ENCODE data around the gene LTBP3. TPM values are rescaled to one million over a fixed set of nuclear protein-coding genes. Genes with fewer than 3 reads are reported as not detected.

The LTBP3 gene
- total and polyA plus RNA-seq, 2 of the 13 experiments (the other 11 are each of a cell fraction or from before 2014, with no cell fraction given) = 12.2 to 68.1 TPM

DNA sequence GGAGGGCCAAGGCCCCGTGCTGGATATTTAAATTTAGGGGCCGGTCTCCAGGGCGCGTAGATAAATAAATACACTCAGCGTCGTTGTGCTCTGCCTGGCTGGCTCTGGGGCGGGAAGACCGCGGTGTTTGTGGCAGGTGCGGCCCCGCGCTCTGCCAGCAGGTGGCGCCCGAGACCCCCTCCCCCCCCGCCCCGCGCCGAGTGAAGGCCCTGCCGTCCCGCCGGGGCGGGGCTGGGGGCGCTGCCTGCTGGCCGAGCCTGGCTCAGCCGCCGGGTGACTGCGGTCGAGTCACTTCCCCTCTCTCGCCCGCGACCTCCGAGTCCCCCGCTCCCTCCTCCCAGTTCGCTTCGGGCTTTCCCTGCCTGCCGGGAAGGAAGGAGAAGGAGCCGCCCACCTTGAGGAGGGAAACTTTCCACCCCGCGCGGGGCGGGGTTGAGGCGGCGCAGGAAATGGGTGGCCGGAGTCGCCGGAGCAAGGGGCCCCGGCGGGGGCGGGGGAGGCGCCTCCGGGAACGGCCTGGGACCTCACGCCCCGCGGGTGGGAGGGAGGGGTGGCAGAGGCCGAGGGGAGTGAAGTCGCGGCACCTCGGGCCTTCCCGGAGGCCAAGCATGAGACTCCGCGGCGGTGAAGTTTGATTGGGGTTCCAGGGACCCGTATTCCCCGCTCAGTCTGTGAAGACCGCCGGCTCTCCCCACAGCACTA is 16.1 kb upstream of the LTBP3 start (continued):
- TF ChIP-seq, protein P1, sequence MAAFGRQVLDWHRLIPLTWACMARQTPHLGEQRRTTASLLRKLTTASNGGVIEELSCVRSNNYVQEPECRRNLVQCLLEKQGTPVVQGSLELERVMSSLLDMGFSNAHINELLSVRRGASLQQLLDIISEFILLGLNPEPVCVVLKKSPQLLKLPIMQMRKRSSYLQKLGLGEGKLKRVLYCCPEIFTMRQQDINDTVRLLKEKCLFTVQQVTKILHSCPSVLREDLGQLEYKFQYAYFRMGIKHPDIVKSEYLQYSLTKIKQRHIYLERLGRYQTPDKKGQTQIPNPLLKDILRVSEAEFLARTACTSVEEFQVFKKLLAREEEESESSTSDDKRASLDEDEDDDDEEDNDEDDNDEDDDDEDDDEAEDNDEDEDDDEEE (CRISPR knock-in tag; IDR thresholded peaks at IDR 0.05) = no peak
- TF ChIP-seq, protein P2, sequence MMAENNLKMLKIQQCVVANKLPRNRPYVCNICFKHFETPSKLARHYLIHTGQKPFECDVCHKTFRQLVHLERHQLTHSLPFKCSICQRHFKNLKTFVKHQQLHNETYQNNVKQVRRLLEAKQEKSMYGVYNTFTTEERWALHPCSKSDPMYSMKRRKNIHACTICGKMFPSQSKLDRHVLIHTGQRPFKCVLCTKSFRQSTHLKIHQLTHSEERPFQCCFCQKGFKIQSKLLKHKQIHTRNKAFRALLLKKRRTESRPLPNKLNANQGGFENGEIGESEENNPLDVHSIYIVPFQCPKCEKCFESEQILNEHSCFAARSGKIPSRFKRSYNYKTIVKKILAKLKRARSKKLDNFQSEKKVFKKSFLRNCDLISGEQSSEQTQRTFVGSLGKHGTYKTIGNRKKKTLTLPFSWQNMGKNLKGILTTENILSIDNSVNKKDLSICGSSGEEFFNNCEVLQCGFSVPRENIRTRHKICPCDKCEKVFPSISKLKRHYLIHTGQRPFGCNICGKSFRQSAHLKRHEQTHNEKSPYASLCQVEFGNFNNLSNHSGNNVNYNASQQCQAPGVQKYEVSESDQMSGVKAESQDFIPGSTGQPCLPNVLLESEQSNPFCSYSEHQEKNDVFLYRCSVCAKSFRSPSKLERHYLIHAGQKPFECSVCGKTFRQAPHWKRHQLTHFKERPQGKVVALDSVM (CRISPR knock-in tag; IDR thresholded peaks at IDR 0.05) = peak; percentile 63
- TF ChIP-seq SOX6 (IDR thresholded peaks at IDR 0.05) = no peak
- peak; percentile 31; the same call in 1 of the 2 replicates for TF ChIP-seq SOX6 (CRISPR knock-in tag; IDR thresholded peaks at IDR 0.05)
- TF ChIP-seq, protein P3, sequence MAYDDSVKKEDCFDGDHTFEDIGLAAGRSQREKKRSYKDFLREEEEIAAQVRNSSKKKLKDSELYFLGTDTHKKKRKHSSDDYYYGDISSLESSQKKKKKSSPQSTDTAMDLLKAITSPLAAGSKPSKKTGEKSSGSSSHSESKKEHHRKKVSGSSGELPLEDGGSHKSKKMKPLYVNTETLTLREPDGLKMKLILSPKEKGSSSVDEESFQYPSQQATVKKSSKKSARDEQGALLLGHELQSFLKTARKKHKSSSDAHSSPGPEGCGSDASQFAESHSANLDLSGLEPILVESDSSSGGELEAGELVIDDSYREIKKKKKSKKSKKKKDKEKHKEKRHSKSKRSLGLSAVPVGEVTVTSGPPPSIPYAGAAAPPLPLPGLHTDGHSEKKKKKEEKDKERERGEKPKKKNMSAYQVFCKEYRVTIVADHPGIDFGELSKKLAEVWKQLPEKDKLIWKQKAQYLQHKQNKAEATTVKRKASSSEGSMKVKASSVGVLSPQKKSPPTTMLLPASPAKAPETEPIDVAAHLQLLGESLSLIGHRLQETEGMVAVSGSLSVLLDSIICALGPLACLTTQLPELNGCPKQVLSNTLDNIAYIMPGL (CRISPR knock-in tag; IDR thresholded peaks at IDR 0.05; ENCODE audit: borderline replicate concordance in 1 of 2, low read depth in 1 of 2) = peak; percentile 54 to 80; a peak in 3 of 4 replicates
- TF ChIP-seq, protein P4, sequence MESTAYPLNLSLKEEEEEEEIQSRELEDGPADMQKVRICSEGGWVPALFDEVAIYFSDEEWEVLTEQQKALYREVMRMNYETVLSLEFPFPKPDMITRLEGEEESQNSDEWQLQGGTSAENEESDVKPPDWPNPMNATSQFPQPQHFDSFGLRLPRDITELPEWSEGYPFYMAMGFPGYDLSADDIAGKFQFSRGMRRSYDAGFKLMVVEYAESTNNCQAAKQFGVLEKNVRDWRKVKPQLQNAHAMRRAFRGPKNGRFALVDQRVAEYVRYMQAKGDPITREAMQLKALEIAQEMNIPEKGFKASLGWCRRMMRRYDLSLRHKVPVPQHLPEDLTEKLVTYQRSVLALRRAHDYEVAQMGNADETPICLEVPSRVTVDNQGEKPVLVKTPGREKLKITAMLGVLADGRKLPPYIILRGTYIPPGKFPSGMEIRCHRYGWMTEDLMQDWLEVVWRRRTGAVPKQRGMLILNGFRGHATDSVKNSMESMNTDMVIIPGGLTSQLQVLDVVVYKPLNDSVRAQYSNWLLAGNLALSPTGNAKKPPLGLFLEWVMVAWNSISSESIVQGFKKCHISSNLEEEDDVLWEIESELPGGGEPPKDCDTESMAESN (CRISPR knock-in tag; conservative IDR thresholded peaks at IDR 0.05) = peak; percentile 41; the same call in 1 of the 2 replicates
- 0 out of 2 replicates have a peak, but pooled peaks have one; percentile 32 for TF ChIP-seq AKAP8 (CRISPR knock-in tag; IDR thresholded peaks at IDR 0.05)
- TF ChIP-seq RBM39 (IDR thresholded peaks at IDR 0.05; ENCODE audit: low read depth, low read length, poor library complexity, severe bottlenecking) = peak; percentile 29
- no peak for TF ChIP-seq ELF3 (CRISPR knock-in tag; IDR thresholded peaks at IDR 0.05)
- no peak for TF ChIP-seq ESRRA (CRISPR knock-in tag; IDR thresholded peaks at IDR 0.05; ENCODE audit: low read depth)
- TF ChIP-seq KLF16 (CRISPR knock-in tag; IDR thresholded peaks at IDR 0.05) = 0 out of 4 replicates have a peak, but pooled peaks of 1 of the 2 experiments have one; percentile 33
- TF ChIP-seq ZFP36 (IDR thresholded peaks at IDR 0.05; ENCODE audit: borderline replicate concordance, low read depth, low read length, partially characterized antibody) = no peak
- peak; percentile 61; the same call in 1 of the 2 replicates for TF ChIP-seq KLF12 (CRISPR knock-in tag; IDR thresholded peaks at IDR 0.05; ENCODE audit: borderline replicate concordance)
- TF ChIP-seq NFYC (CRISPR knock-in tag; IDR thresholded peaks at IDR 0.05) = no peak
- TF ChIP-seq FLYWCH1 (CRISPR knock-in tag; IDR thresholded peaks at IDR 0.05) = no peak
- peak; percentile 67; the same call in 1 of the 2 replicates for TF ChIP-seq ZNF598 (CRISPR knock-in tag; IDR thresholded peaks at IDR 0.05; ENCODE audit: borderline replicate concordance)
- TF ChIP-seq, protein P5, sequence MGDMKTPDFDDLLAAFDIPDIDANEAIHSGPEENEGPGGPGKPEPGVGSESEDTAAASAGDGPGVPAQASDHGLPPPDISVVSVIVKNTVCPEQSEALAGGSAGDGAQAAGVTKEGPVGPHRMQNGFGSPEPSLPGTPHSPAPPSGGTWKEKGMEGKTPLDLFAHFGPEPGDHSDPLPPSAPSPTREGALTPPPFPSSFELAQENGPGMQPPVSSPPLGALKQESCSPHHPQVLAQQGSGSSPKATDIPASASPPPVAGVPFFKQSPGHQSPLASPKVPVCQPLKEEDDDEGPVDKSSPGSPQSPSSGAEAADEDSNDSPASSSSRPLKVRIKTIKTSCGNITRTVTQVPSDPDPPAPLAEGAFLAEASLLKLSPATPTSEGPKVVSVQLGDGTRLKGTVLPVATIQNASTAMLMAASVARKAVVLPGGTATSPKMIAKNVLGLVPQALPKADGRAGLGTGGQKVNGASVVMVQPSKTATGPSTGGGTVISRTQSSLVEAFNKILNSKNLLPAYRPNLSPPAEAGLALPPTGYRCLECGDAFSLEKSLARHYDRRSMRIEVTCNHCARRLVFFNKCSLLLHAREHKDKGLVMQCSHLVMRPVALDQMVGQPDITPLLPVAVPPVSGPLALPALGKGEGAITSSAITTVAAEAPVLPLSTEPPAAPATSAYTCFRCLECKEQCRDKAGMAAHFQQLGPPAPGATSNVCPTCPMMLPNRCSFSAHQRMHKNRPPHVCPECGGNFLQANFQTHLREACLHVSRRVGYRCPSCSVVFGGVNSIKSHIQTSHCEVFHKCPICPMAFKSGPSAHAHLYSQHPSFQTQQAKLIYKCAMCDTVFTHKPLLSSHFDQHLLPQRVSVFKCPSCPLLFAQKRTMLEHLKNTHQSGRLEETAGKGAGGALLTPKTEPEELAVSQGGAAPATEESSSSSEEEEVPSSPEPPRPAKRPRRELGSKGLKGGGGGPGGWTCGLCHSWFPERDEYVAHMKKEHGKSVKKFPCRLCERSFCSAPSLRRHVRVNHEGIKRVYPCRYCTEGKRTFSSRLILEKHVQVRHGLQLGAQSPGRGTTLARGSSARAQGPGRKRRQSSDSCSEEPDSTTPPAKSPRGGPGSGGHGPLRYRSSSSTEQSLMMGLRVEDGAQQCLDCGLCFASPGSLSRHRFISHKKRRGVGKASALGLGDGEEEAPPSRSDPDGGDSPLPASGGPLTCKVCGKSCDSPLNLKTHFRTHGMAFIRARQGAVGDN (CRISPR knock-in tag; IDR thresholded peaks at IDR 0.05) = peak; percentile 73
